HFFc6 (cell line): ENCODE results near the gene ZNF606. TPM values are rescaled to one million over a fixed set of nuclear protein-coding genes. Genes with fewer than 3 reads are reported as not detected.

ENCODE experiments used
- DNase-seq: peaks from one replicate; pipeline ENCODE4 v3.0.0-alpha.2; 2018
- H3K27ac Mint-ChIP-seq: 2 replicates; pipeline ENCODE4 v1.8.0; 2020; ENCODE audit warnings: mild to moderate bottlenecking, mixed read lengths
- H3K27me3 Mint-ChIP-seq: 2 replicates; pipeline ENCODE4 v1.8.0; 2021; ENCODE audit warnings: mild to moderate bottlenecking, moderate library complexity, mixed read lengths; ENCODE audit not compliant: insufficient read depth
- H3K36me3 Mint-ChIP-seq: 2 replicates; pipeline ENCODE4 v1.8.0; 2021; ENCODE audit warnings: low read depth, mixed read lengths
- H3K4me1 Mint-ChIP-seq: 2 replicates; pipeline ENCODE4 v1.8.0; 2020; ENCODE audit warnings: low read depth, mixed read lengths
- H3K4me3 Mint-ChIP-seq: 2 replicates; pipeline ENCODE4 v1.8.0; 2020; ENCODE audit warnings: mild to moderate bottlenecking, moderate library complexity, mixed read lengths
- H3K9me3 Mint-ChIP-seq: 2 replicates; pipeline ENCODE4 v1.8.0; 2020; ENCODE audit warnings: mild to moderate bottlenecking, mixed read lengths
- total RNA-seq, 6 experiments: library from RNA; stranded (reverse); fragmentation: NEBNext Ultra II Directional; extraction: Animal tissue kit (Norgen Biotek cat#: 25700); gene quantifications; 2 replicates in 1 of 6; 3 replicates in 5 of 6; pipeline ENCODE4 v1.2.3, GENCODE V29; 2021
- TF ChIP-seq, protein P1 (sequence below): fragments of 200-600 bp; sonication (generic); IDR thresholded peaks from 2 replicates; pipeline ENCODE4 v1.5.0; 2021; ENCODE audit warnings: antibody characterized with exemption, mild to moderate bottlenecking

Gene ZNF606
- total RNA-seq, 6 experiments from 2014 or later = 3.5 to 6.0 (median 4.9) TPM

DNA sequence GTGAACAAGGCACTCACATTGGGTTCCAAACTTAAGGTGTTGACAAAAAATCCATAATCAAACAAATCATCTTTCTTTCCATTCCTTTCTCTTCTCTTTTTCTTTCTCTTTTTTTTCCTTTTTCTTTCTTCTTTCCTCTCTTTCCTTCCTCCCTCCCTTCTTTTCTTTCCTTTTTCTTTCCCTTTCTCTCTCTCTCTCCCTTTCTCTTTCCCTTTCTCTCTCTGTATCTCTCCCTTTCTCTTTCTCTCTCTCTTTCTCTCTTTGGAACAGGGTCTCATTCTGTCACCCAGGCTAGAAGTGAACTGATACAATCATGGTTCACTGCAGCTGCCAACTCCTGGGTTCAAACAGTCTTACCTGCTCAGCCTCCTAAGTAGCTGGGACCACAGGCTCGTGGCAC, 40.8 kb downstream of the ZNF606 start:
- Mint-ChIP-seq H3K4me1 (no peaks in the 10 kb centered on the region), H3K9me3 (peaks cover 65% of the 10 kb centered on the region), H3K27ac (no peak overlapping the region), H3K36me3 (peaks cover 27% of the 10 kb centered on the region), H3K27me3 (no peaks in the 10 kb centered on the region; the same call in 1 of the 2 replicates), H3K4me3 (no peak overlapping the region)
- TF ChIP-seq, protein P1, sequence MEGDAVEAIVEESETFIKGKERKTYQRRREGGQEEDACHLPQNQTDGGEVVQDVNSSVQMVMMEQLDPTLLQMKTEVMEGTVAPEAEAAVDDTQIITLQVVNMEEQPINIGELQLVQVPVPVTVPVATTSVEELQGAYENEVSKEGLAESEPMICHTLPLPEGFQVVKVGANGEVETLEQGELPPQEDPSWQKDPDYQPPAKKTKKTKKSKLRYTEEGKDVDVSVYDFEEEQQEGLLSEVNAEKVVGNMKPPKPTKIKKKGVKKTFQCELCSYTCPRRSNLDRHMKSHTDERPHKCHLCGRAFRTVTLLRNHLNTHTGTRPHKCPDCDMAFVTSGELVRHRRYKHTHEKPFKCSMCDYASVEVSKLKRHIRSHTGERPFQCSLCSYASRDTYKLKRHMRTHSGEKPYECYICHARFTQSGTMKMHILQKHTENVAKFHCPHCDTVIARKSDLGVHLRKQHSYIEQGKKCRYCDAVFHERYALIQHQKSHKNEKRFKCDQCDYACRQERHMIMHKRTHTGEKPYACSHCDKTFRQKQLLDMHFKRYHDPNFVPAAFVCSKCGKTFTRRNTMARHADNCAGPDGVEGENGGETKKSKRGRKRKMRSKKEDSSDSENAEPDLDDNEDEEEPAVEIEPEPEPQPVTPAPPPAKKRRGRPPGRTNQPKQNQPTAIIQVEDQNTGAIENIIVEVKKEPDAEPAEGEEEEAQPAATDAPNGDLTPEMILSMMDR = no peak
- DNase-seq = no peak

DNA sequence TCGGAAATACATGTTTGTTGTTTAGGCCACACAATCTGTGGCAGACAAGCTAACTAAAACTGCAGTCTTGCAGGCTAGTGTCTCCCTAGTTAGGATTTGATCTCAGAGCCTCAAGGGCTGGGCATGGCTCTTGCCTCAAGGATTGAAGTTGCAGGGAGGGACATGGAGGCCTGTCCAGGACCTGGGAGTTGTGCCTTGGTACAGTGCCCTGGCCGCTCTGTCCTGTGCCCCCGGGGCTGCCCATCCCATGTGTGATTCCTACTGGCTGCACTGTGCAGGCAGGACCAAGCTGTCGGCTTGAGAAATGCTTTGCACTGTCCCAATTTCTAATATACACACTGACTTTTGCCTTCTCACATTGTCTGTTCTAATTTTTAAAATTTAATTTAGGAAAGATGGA, 47.6 kb downstream of the ZNF606 start:
- Mint-ChIP-seq H3K27ac (no peak overlapping the region), H3K27me3 (peaks cover 1% of the 10 kb centered on the region; the same call in 1 of the 2 replicates), H3K4me3 (no peak overlapping the region), H3K36me3 (peaks cover 18% of the 10 kb centered on the region), H3K4me1 (no peaks in the 10 kb centered on the region), H3K9me3 (peaks cover 63% of the 10 kb centered on the region)
- TF ChIP-seq, protein P1 = no peak
- no peak for DNase-seq

DNA sequence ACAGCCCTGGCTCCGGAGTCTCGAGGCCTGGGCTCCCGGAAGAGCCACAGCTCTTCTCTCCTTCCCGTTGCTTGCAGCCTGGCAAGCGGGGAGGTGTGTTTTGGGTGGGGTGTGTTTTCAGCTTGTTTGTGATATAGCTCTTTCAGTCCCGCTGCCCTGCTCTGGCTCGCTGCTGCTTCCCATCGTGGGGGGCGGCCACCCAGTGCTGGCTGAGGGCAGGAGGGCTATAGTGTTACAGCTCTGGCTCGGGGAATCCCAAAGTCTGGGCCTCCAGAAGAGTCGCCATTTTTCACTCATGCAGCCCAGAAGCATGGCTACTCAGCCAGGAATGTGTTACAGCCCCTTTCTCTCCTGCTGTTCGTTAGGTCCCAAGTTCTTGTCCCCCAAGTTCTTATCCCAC, 52.9 kb downstream of the ZNF606 start:
- TF ChIP-seq, protein P1 = no peak

DNA sequence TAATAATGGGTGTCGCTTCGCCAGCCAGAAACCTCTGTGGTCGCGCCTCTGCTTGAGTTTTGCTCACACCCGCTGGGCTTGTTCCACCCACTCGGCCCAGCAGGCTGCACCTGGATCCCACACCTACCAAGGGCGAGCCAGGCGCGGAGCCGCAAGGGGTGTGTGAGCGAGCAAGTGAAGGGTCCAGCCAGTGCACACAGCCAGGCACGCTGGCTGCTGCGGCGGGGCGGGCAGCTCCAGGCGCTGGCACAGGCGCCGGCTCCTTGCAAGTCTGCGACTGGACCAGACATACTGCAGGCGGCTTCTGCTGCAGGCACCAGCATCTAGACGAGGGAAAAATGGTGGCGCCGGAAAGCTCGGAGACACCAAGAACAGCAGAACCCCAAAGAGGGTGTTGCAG, 53.3 kb downstream of the ZNF606 start:
- Mint-ChIP-seq H3K27ac (no peak overlapping the region), H3K27me3 (no peaks in the 10 kb centered on the region; the same call in 1 of the 2 replicates), H3K4me3 (no peak overlapping the region), H3K9me3 (peaks cover 60% of the 10 kb centered on the region), H3K4me1 (peaks cover 13% of the 10 kb centered on the region), H3K36me3 (peaks cover 35% of the 10 kb centered on the region)
- TF ChIP-seq, protein P1 = no peak
- no peak for DNase-seq

More for the DNA sequence above, 52.9 kb downstream of the ZNF606 start:
- Mint-ChIP-seq H3K4me1 (peaks cover 13% of the 10 kb centered on the region), H3K27me3 (peaks cover under 1% of the 10 kb centered on the region; the same call in 1 of the 2 replicates), H3K4me3 (no peak overlapping the region), H3K9me3 (peaks cover 60% of the 10 kb centered on the region), H3K36me3 (peaks cover 31% of the 10 kb centered on the region), H3K27ac (no peak overlapping the region)
- no peak for DNase-seq

DNA sequence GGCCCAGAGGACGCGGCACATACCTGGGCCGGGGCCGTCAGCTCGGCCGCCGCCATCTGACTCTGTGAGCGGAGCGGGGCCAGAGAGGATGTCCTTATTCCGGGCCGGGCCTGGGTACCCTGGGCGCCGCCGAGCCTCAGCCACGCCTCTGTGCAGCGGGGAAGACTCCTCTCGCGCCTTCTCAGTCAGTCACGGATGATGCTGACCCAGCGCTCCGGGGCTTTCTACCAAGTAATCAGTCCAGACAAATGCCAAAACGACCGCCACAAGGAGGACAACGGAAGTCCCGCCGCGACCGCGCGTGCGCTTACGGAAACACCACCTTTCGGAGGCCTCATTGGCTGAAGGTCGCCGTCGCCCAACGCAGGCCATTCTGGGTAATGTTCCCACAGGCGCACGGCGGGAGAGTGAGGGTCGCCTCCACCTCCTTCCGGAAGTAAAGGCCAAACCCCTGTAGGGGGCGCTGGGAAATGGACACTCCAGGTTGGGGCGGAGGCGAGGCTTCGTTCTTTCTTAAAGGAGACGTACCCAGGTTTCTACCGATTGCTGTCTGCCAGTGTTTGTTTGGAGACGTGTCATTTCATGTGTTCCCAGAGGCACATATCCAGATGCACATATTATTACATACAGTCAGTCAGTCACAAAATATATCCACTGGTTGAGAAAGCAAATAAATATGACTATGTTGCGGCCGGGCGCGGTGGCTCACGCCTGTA, 55.0 kb downstream of the ZNF606 start, which contains the start of gene ZNF256:
ZNF256 (minus strand) TSS at position 288 of the 716 bp plus-strand sequence; CDS start at position 56, 232 bp downstream.
- Mint-ChIP-seq H3K36me3 (peaks cover 52% of the 10 kb centered on the region), H3K4me1 (peaks cover 13% of the 10 kb centered on the region), H3K4me3 (peak within 1 kb of the TSS; percentile 95), H3K27me3 (no peaks in the 10 kb centered on the region; the same call in 1 of the 2 replicates), H3K27ac (peak within 1 kb of the TSS; percentile 88), H3K9me3 (peaks cover 62% of the 10 kb centered on the region)
- peak; percentile 89 for DNase-seq
- TF ChIP-seq, protein P1 = peak; percentile 80
